HL-60/S4 (cell line): Measurements from ENCODE around the gene PIGU.

ENCODE experiments used
- in situ Hi-C: fragments of 300-500 bp; cut with MboI; formaldehyde crosslinking; loops from 2 replicates; pipeline ENCODE4 v1.14.3; 2022; ENCODE audit warnings: low sequenced_read_pairs

The PIGU gene

GRCh38 chr20:34561661-34562060 lies 115.2 kb downstream of the PIGU start:
- in situ Hi-C loops, result no loop called here

- in situ Hi-C loops, result no loop called here
Measured at GRCh38 chr20:34560614-34561013, 116.3 kb downstream of the PIGU start.

GRCh38 chr20:34560141-34560523 lies 116.8 kb downstream of the PIGU start:
- in situ Hi-C loops, result no loop called here

GRCh38 chr20:34559311-34560140 lies 117.4 kb downstream of the PIGU start:
- in situ Hi-C loops, result no loop called here

GRCh38 chr20:34558320-34559218 lies 118.3 kb downstream of the PIGU start, which contains the start of gene MAP1LC3A:
MAP1LC3A (plus strand) TSS chr20:34558718; CDS start chr20:34558869, 151 bp downstream.
- in situ Hi-C loops, result no loop called here

GRCh38 chr20:34557936-34558319 lies 119.0 kb downstream of the PIGU start:
- in situ Hi-C loops, result no loop called here

GRCh38 chr20:34553366-34553867 lies 123.5 kb downstream of the PIGU start:
- in situ Hi-C loops, result no loop called here

GRCh38 chr20:34552569-34552968 lies 124.3 kb downstream of the PIGU start:
- in situ Hi-C loops, result no loop called here

- in situ Hi-C loops, result no loop called here
Measured at GRCh38 chr20:34549929-34550305, 127.0 kb downstream of the PIGU start.

GRCh38 chr20:34549291-34549928 lies 127.5 kb downstream of the PIGU start:
- in situ Hi-C loops, result no loop called here

GRCh38 chr20:34547844-34548613 lies 128.9 kb downstream of the PIGU start:
- in situ Hi-C loops, result no loop called here

- in situ Hi-C loops, result no loop called here
Measured at GRCh38 chr20:34546751-34547181, 130.1 kb downstream of the PIGU start.

- in situ Hi-C loops, result no loop called here
Measured at GRCh38 chr20:34544109-34544796, 132.6 kb downstream of the PIGU start.

GRCh38 chr20:34543463-34544056 lies 133.3 kb downstream of the PIGU start:
- in situ Hi-C loops, result no loop called here

- in situ Hi-C loops, result no loop called here
Measured at GRCh38 chr20:34542439-34542838, 134.5 kb downstream of the PIGU start.

- in situ Hi-C loops, result no loop called here
Measured at GRCh38 chr20:34541917-34542316, 135.0 kb downstream of the PIGU start.

GRCh38 chr20:34541264-34541901 lies 135.5 kb downstream of the PIGU start:
- in situ Hi-C loops, result no loop called here

GRCh38 chr20:34540596-34541263 lies 136.2 kb downstream of the PIGU start:
- in situ Hi-C loops, result no loop called here
